Suprapubic skin (tissue), 4 donors: ENCODE measurements around the gene PCDHB4.

Experiments
- CTCF ChIP-seq, 2 donors: fragments of 200-600 bp in 1 of 2; fragments of 450-650 bp in 1 of 2; sonication (generic) in 1 of 2; IDR thresholded peaks; one replicate each; pipeline ENCODE4 v1.5.1; 2016 to 2019; ENCODE audit warnings: antibody characterized with exemption in 2 of 2, mild to moderate bottlenecking in 1 of 2, moderate library complexity in 1 of 2
- EP300 ChIP-seq: sonication (generic); formaldehyde crosslinking; IDR thresholded peaks from one replicate; pipeline ENCODE4 v1.6.1; 2017; ENCODE audit warnings: antibody characterized with exemption
- POLR2A ChIP-seq, 2 donors: fragments of 450-650 bp; IDR thresholded peaks; one replicate each; pipeline ENCODE4 v1.6.1; 2017; ENCODE audit warnings: antibody characterized with exemption in 2 of 2, mild to moderate bottlenecking in 2 of 2, moderate library complexity in 2 of 2
- POLR2AphosphoS5 ChIP-seq, 3 donors: sonication (generic); formaldehyde crosslinking; IDR thresholded peaks; one replicate each; pipeline ENCODE4 v1.6.1; 2017; ENCODE audit warnings: antibody characterized with exemption in 3 of 3

DNA sequence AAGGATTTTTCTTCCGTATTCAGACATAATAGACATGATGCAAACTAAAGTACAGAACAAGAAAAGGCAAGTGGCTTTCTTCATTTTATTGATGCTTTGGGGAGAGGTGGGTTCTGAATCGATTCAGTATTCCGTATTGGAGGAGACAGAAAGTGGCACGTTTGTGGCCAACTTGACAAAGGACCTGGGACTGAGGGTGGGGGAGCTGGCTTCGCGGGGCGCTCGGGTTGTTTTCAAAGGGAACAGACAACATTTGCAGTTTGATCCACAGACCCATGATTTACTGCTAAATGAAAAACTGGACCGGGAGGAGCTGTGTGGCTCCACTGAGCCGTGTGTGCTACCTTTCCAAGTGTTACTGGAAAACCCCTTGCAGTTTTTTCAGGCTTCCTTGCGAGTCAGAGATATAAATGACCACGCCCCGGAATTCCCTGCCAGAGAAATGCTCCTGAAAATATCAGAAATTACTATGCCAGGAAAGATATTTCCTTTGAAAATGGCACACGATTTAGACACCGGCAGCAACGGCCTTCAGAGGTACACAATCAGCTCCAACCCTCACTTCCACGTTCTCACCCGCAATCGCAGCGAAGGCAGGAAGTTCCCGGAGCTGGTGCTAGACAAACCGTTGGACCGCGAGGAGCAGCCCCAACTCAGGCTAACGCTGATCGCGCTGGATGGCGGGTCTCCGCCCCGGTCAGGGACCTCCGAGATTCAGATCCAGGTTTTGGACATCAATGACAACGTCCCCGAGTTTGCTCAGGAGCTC, 28.8 kb downstream of the PCDHB4 start:
- no peak for TF ChIP-seq CTCF (IDR thresholded peaks at IDR 0.05)
- TF ChIP-seq EP300 = no peak
- no peak for TF ChIP-seq POLR2A (IDR thresholded peaks at IDR 0.05)
- TF ChIP-seq POLR2AphosphoS5 (IDR thresholded peaks at IDR 0.05) = no peak
